ENCODE data around the gene NSRP1. TPM values are rescaled to one million over a fixed set of nuclear protein-coding genes. Genes with fewer than 3 reads are reported as not detected.

The NSRP1 gene
- total and polyA plus RNA-seq, 2 of the 4 experiments (the other 2 are of a cell fraction), result 3.4 to 14.2 TPM

DNA sequence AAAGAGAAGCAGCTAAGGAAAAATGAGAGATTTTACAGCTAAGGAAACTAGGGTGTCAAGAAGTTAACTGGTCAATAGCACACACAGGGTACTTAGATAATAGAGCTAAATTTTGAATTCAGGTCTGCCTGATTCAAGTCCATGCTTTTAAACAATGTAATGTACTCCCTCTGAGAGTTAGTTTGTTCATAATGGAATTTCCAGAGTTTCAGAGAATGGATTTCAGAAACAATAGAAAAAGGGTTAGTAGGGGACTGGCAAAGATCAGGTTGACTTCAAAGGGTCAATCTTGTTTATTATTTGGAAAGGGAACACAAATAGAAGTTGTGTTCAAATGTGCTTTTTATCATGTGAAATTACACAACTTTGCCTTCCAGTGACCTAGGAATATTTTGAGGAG, 17.9 kb downstream of the NSRP1 start:
- no peaks in the 10 kb centered on the region for H3K4me1 ChIP-seq (ENCODE audit: control insufficient read depth, insufficient read depth, low read length)
- H3K23ac ChIP-seq (ENCODE audit: low read depth, low read length), result no peak overlapping the region
- H4K91ac ChIP-seq (ENCODE audit: insufficient read depth, low read depth, low read length), result no peak overlapping the region
- no peak overlapping the region for H2BK15ac ChIP-seq (ENCODE audit: low read depth, low read length)
- H2AK9ac ChIP-seq (replicated peaks; ENCODE audit: low read depth, low read length, poor library complexity), result no peak overlapping the region
- no peak overlapping the region for H3K14ac ChIP-seq (replicated peaks; ENCODE audit: low read depth, low read length)
- H4K5ac ChIP-seq (ENCODE audit: low read depth, low read length), result no peak overlapping the region
- intact Hi-C loops (cut with micrococcal nuclease), result no loop called here
- H3K9me3 ChIP-seq (ENCODE audit: control insufficient read depth, insufficient read depth, low read length), result no peaks in the 10 kb centered on the region
- dilution Hi-C loops (cut with HindIII; ENCODE audit: low sequenced_read_pairs, unreplicated experiment), result no loop called here
- H2BK20ac ChIP-seq (ENCODE audit: low read depth, low read length), result no peak overlapping the region
- no peak overlapping the region for H2AK5ac ChIP-seq (ENCODE audit: low read depth, low read length)
- H2BK5ac ChIP-seq (ENCODE audit: low read depth, low read length, poor library complexity, severe bottlenecking), result no peak overlapping the region
- no peak overlapping the region for H3K4me2 ChIP-seq (ENCODE audit: low read depth, low read length)
- no peak overlapping the region for H3K27ac ChIP-seq (ENCODE audit: insufficient read depth, low read length)
- DNase-seq (no peak), ATAC-seq (ENCODE audit: low read depth) (no peak)
- H3K4ac ChIP-seq (ENCODE audit: low read depth, low read length), result no peak overlapping the region
- peaks cover 23 to 60% of the 10 kb centered on the region in 2 experiments for H3K79me1 ChIP-seq (ENCODE audit: low read depth in 1 of 2, low read length in 2 of 2)
- no peak overlapping the region for H3K56ac ChIP-seq (ENCODE audit: extremely low read depth, insufficient read depth, low read length)
- peaks cover 9% of the 10 kb centered on the region for H3K9me1 ChIP-seq (ENCODE audit: insufficient read depth, low read length)
- no TSS peak for BruUV-seq (replicated peaks)
- TF ChIP-seq MAZ (IDR thresholded peaks at IDR 0.05; ENCODE audit: borderline replicate concordance, low read depth, low read length), result no peak
- TF ChIP-seq POLR2A (IDR thresholded peaks at IDR 0.05; ENCODE audit: low read depth, low read length), result no peak
- no peak for TF ChIP-seq RAD21 (IDR thresholded peaks at IDR 0.05; ENCODE audit: low read length)
- no peak overlapping the region for H3K4me3 ChIP-seq (ENCODE audit: insufficient read depth, low read depth, low read length)
- CTCF ChIA-PET, result no interaction called here
- no peaks in the 10 kb centered on the region for H3K27me3 ChIP-seq (ENCODE audit: control insufficient read depth, insufficient read depth, low read length)
- peaks cover 30% of the 10 kb centered on the region; the same call in 1 of the 2 replicates for H4K20me1 ChIP-seq (ENCODE audit: insufficient read depth, low read length)
- H4K8ac ChIP-seq (ENCODE audit: low read depth in 2 of 2, low read length in 2 of 2), result no peak overlapping the region
- in situ Hi-C loops (cut with MboI; ENCODE audit: low sequenced_read_pairs), result no loop called here
- H3K18ac ChIP-seq (ENCODE audit: low read depth, low read length), result no peak overlapping the region
- peaks cover 8% of the 10 kb centered on the region for H3K36me3 ChIP-seq (ENCODE audit: control insufficient read depth, insufficient read depth, low read length)
- no peak overlapping the region for H3K9ac ChIP-seq (ENCODE audit: low read depth, low read length)
- no peak overlapping the region for H2BK120ac ChIP-seq (ENCODE audit: low read depth, low read length)
- H2AFZ ChIP-seq (replicated peaks; ENCODE audit: low read length, poor library complexity), result no peak overlapping the region
- POLR2A ChIA-PET (ENCODE audit: unreplicated experiment), result no interaction called here

All from IMR-90 (cell line).